ENCODE results near the gene WDR75. TPM values are rescaled to one million over a fixed set of nuclear protein-coding genes. Genes with fewer than 3 reads are reported as not detected.
A peak's percentile ranks its signal among the peaks of the same experiment; 100 is the strongest.

Gene WDR75
- total RNA-seq, 1 experiment from 2014 or later: 70.2 TPM

GRCh38 chr2:189524746-189525145 lies 83.5 kb downstream of the WDR75 start:
- ChIA-PET CTCF (no interaction called here), RAD21 (ENCODE audit: low non-redundant PET in 1 of 2, low total read pairs in 2 of 2, uncharacterized antibody in 2 of 2, unreplicated experiment in 2 of 2) (no interaction called here), POLR2A (no interaction called here)
- no peaks in the 10 kb centered on the region for H3K9me2 ChIP-seq (ENCODE audit: insufficient read depth)
- H3K27ac ChIP-seq (ENCODE audit: low read depth, low read length): no peak overlapping the region
- no peaks in the 10 kb centered on the region for H3K9me3 ChIP-seq (ENCODE audit: control insufficient read depth in 1 of 2, insufficient read depth in 1 of 2, low read depth in 1 of 2, low read length in 2 of 2)
- no peaks in the 10 kb centered on the region for H3K36me3 ChIP-seq (ENCODE audit: control insufficient read depth in 1 of 2, insufficient read depth in 2 of 2, low read length in 2 of 2)
- no peak overlapping the region for H3K4me3 ChIP-seq (replicated peaks in 1 of 2; ENCODE audit: low read depth in 1 of 2, low read length in 2 of 2)
- TF ChIP-seq ZNF274 (IDR thresholded peaks at IDR 0.05; ENCODE audit: low read depth, low read length) (no peak), REST (IDR thresholded peaks at IDR 0.05; ENCODE audit: low read depth) (no peak), EGR1 (IDR thresholded peaks at IDR 0.05; ENCODE audit: low read depth) (no peak), RAD21 (IDR thresholded peaks at IDR 0.05; ENCODE audit: low read depth) (no peak), POLR2AphosphoS5 (IDR thresholded peaks at IDR 0.05; ENCODE audit: low read depth, low read length) (no peak), ELF1 (IDR thresholded peaks at IDR 0.05; ENCODE audit: borderline replicate concordance, low read depth) (no peak), POLR2A (IDR thresholded peaks at IDR 0.05; ENCODE audit: borderline replicate concordance, extremely low read depth, insufficient read depth, insufficient read length) (no peak), MAX (IDR thresholded peaks at IDR 0.05) (no peak), TCF7L2 (IDR thresholded peaks at IDR 0.05; ENCODE audit: borderline replicate concordance, extremely low read depth, insufficient read depth, insufficient read length) (no peak), EZH2phosphoT487 (IDR thresholded peaks at IDR 0.05; ENCODE audit: borderline replicate concordance) (no peak), ZFX (IDR thresholded peaks at IDR 0.05) (no peak), CTCF (IDR thresholded peaks at IDR 0.05 in 2 of 3, conservative IDR thresholded peaks at IDR 0.05 in 1 of 3; ENCODE audit: borderline replicate concordance in 1 of 3, insufficient read depth in 1 of 3, low read depth in 2 of 3, low read length in 2 of 3) (no peak), SP1 (IDR thresholded peaks at IDR 0.05; ENCODE audit: low read depth) (no peak), YY1 (IDR thresholded peaks at IDR 0.05; ENCODE audit: extremely low read depth, insufficient replicate concordance, low read depth, low read length) (no peak)
- no peaks in the 10 kb centered on the region for H3K79me2 ChIP-seq (ENCODE audit: insufficient read depth, low read length)
- no peak overlapping the region for H3K4me2 ChIP-seq (ENCODE audit: low read length)
- intact Hi-C loops (cut with micrococcal nuclease): no loop called here
- H3K4me1 ChIP-seq (ENCODE audit: control insufficient read depth in 1 of 2, insufficient read depth in 2 of 2, low read length in 2 of 2): no peaks in the 10 kb centered on the region
- no peak overlapping the region for H3K9ac ChIP-seq (ENCODE audit: low read length)
- BruUV-seq (replicated peaks): no TSS peak
- ATAC-seq (no peak), DNase-seq (ENCODE audit: low read depth, low spot score) (no peak)
- H4K20me1 ChIP-seq (ENCODE audit: insufficient read depth): no peaks in the 10 kb centered on the region
- H3K27me3 ChIP-seq (ENCODE audit: insufficient read depth, low read length): no peaks in the 10 kb centered on the region
- H2AFZ ChIP-seq (ENCODE audit: low read depth, low read length, poor library complexity, severe bottlenecking): peak overlapping the region; percentile 55
